GM18508 (cell line): Measurements from ENCODE around the gene HRCT1.
"Not testable (repeated sequence)": the region's sequence is repeated elsewhere in the genome, so short reads cannot be mapped to it uniquely, and the experiment has no call there.

Source experiments
- ATAC-seq: cut with Tn5 transposase; IDR thresholded peaks from one replicate; pipeline ENCODE4 v1.9.1; 2021; ENCODE audit warnings: moderate number of reproducible peaks; ENCODE audit not compliant: insufficient read depth, unreplicated experiment

HRCT1 gene

GRCh38 chr9:35915681-35916294 lies 9.8 kb downstream of the HRCT1 start:
- ATAC-seq, result no peak

DNA sequence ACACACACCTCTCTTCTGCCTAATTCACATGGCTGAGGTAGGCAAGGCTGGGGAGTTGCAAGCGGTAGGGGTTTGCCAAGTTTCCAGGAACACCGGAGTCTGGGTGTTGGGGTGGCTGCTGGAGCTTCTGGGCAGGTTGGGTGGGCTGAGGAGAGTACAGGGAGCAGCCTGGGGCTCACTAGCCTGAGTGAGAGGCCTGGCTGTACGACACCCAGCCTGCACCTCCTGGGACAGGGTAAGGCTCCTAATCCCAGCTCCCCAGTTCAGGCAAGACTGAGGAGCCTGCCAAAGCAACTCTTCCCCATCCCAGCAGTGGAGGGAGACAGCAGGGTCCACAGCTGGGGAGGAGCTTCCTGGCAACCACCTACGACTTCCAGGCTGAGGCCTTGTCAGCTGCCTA lies 11.3 kb downstream of the HRCT1 start:
- ATAC-seq, result no peak

- ATAC-seq, result no peak
These were observed 12.8 kb downstream of the HRCT1 start for GRCh38 chr9:35918780-35919179.

DNA sequence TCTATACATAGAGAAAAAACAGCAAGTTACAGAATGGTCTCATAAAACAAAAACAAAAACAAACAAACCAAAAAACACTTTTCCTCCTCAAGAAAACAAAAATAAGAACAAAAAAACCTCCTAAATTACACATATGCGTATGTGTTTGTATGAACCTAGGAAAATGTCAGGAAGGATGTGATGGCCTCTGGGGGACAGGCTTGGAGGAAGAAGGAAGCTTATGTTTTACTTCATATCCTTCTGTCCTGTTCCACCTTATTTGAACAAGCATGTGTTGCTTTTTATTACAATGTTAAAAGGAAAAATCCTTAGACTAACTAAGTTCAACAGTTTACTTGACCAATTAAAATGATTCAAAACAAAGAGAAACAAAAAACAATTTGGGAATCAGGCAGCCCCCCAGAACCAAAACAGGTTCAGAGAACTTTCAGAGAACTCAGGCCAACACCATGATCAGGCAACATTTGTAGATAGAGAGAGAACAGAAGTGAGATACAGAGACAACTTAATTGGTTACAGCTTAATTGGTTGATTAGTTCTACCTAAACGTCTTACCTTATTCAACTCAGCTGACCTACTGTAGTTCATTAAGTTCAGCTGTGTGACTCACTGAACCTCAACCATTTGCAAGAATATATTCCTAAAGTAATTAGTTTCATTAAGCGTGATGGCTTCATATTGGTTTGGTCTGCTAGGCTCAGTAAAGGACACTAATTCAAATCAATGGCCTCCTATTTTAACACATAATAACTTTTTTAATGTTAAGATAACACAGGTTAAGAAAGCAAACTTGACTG lies 13.4 kb downstream of the HRCT1 start:
- ATAC-seq, result no peak

- ATAC-seq, result no peak
These were observed 14.1 kb downstream of the HRCT1 start for GRCh38 chr9:35920051-35920620.

- ATAC-seq, result no peak
These were observed 17.6 kb downstream of the HRCT1 start for GRCh38 chr9:35923598-35923926.

- no peak for ATAC-seq
These were observed 18.1 kb downstream of the HRCT1 start for GRCh38 chr9:35923927-35924763.

GRCh38 chr9:35928591-35929452 lies 22.8 kb downstream of the HRCT1 start:
- no peak for ATAC-seq

- ATAC-seq, result no peak
These were observed 23.4 kb downstream of the HRCT1 start for GRCh38 chr9:35929453-35929718.

GRCh38 chr9:35930521-35930920 lies 24.5 kb downstream of the HRCT1 start:
- ATAC-seq, result no peak

GRCh38 chr9:35930989-35931388 lies 25.0 kb downstream of the HRCT1 start:
- ATAC-seq, result no peak

DNA sequence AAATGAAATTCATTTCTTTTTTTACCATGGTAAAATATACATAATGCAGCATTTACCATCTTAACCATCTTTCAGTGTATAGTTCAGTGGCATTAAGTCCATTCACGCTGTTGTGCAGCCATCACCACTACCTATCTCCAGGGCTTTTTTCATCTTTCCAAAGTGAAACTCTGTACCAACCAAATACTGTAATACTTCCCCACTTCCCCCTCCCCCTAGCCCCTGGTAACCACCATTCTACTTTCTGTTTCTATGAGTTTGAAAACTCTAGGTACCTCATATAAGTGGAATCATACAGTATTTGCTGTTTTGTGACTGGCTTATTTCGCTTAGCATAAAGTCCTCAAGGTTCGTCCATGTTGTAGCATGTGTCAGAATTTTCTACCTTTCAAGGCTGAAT lies 26.7 kb downstream of the HRCT1 start:
- ATAC-seq, result no peak

DNA sequence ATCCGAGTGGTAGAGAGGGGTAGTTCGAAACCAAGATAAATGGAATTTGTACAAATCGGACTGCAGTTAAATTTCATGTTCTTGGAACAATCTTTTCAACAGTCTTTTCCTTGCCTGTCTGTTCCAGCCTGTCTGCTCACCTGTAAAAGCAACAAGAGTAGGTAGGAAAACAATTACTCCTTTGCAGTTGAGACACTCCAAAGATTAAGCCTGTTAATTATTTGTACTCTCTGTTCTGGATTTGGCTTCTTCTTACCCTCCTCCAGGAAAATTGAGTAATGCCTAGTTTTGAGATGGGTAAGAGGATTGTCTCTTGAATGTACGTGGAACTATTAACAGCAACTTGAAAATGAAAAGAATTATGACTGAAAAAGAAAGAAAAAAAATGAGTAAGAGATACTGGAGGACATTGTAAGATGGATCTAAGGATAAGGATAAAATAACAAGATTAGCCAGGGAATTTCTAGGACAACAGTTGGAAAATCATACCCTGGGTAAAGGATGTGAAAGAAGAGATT lies 27.6 kb downstream of the HRCT1 start:
- no peak for ATAC-seq

DNA sequence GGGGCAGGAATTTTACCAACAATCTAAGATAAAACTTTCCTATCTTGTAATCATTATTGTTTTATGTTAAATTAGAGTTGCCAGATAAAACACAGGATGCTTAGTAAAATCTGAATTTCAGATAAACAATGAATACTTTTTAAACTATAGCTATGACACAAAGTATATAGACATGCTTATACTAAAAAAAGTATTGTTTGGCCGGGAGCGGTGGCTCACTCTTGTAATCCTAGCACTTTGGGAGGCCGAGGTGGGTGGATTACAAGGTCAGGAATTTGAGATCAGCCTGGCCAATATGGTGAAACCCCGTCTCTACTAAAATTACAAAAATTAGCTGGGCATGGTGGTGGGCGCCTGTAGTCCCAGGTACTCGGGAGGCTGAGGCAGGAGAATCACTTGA lies 28.1 kb downstream of the HRCT1 start:
- not testable (repeated sequence) for ATAC-seq

- ATAC-seq, result no peak
These were observed 29.3 kb downstream of the HRCT1 start for GRCh38 chr9:35935261-35935660.

GRCh38 chr9:35935755-35936509 lies 29.9 kb downstream of the HRCT1 start:
- ATAC-seq, result no peak

DNA sequence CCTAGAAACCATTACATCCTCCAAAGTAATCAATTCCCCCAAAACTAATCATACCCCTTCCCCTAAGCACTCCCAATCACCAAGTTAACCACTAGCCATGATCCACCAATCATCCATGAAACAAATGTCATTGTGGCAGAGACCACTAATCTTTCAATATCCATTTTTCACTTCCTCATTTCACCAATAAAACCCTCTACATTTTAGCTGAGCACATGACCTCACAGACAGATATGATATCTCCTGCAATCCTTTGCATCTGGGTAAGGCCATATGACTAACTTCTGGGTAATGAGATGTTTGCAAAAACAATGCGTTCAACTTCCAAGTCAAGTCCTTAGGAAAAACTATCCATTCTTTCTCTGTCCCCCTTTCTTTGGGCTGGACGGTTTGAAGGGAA lies 31.2 kb downstream of the HRCT1 start:
- ATAC-seq, result no peak

GRCh38 chr9:35938474-35939356 lies 32.7 kb downstream of the HRCT1 start:
- ATAC-seq, result no peak
